Kidney (tissue), 14 donors: ENCODE results near the gene ZSWIM5. TPM values are rescaled to one million over a fixed set of nuclear protein-coding genes. Genes with fewer than 3 reads are reported as not detected.

Experiments used
- DNase-seq, 5 donors: peaks; one replicate each; pipeline ENCODE4 v3.0.0-alpha.2; 2013 to 2020
- FAIRE-seq: peaks from 2 replicates; lab custom pipeline; 2012; peaks lifted over from hg19 to GRCh38; lab: Jason Lieb, UNC
- H3K27ac ChIP-seq, 2 donors: one replicate each; pipeline ENCODE4 v1.7.0; 2013; ENCODE audit warnings: low read depth in 2 of 2, low read length in 2 of 2, inconsistent platforms in 1 of 2
- H3K27me3 ChIP-seq: one replicate; pipeline ENCODE4 v1.7.1; 2013; ENCODE audit warnings: low read length, inconsistent platforms; ENCODE audit not compliant: control insufficient read depth, insufficient read depth
- H3K36me3 ChIP-seq, 3 donors: one replicate each; pipeline versions ENCODE4 v1.7.0 to v1.7.1; 2013; ENCODE audit warnings: low read length in 3 of 3, control low read depth in 1 of 3, inconsistent platforms in 1 of 3; ENCODE audit not compliant: insufficient read depth in 3 of 3, control insufficient read depth in 2 of 3
- H3K4me1 ChIP-seq, 3 donors: one replicate each; pipeline versions ENCODE4 v1.7.0 to v1.7.1; 2013; ENCODE audit warnings: low read length in 3 of 3, inconsistent platforms in 1 of 3, low read depth in 1 of 3; ENCODE audit not compliant: control insufficient read depth in 2 of 3, insufficient read depth in 2 of 3
- H3K4me3 ChIP-seq, 3 donors: one replicate each; pipeline versions ENCODE4 v1.7.0 to v1.8.1; 2013; ENCODE audit warnings: low read length in 3 of 3, control low read depth in 1 of 3, inconsistent platforms in 1 of 3
- H3K9ac ChIP-seq, 3 donors: one replicate each; pipeline versions ENCODE4 v1.7.0 to v1.7.1; 2013; ENCODE audit warnings: low read length in 3 of 3, control low read depth in 1 of 3, inconsistent platforms in 1 of 3
- H3K9me3 ChIP-seq, 3 donors: one replicate each; pipeline versions ENCODE4 v1.7.0 to v1.7.1; 2013; ENCODE audit warnings: low read length in 3 of 3, control low read depth in 1 of 3, inconsistent platforms in 1 of 3; ENCODE audit not compliant: control insufficient read depth in 2 of 3, insufficient read depth in 1 of 3
- intact Hi-C: fragments of 100-400 bp; cut with DNase I; formaldehyde crosslinking; loops from one replicate; pipeline ENCODE4 v1.11.1; 2022
- polyA plus RNA-seq: library from polyadenylated mRNA; stranded (reverse); fragments of 350-450 nt; fragmentation: Illumina TruSeq; extraction: RNeasy Lipid Tissue Mini Kit (QIAGEN cat#74804); gene quantifications from one replicate; pipeline ENCODE4 v1.2.3, GENCODE V29; 2014; ENCODE audit warnings: low read depth, low replicate concordance; ENCODE audit not compliant: insufficient read depth
- total RNA-seq: library from RNA; stranded (reverse); fragmentation: NEBNext Ultra II Directional; extraction: Animal tissue kit (Norgen Biotek cat#: 25700); gene quantifications from one replicate; pipeline ENCODE4 v1.2.1, GENCODE V29; 2021
- TF ChIP-seq, protein P1 (sequence below): IDR thresholded peaks from 3 replicates; pipeline ENCODE4 v1.5.1; 2012; ENCODE audit warnings: mild to moderate bottlenecking, moderate library complexity, borderline replicate concordance; ENCODE audit not compliant: insufficient read depth; ENCODE audit errors: extremely low read depth
- donor health status: control.
- donor health status: control.
- donor health status: control.
- donor health status: control.
- donor health status: control.
- donor health status: DM: yes; HTN: yes; CAD: no.
- donor health status: Normal renal cell carcinoma (clear cell type).

ZSWIM5 gene
- total and polyA plus RNA-seq, 2 donors from 2014 or later, result 1.9 to 4.8 TPM

GRCh38 chr1:45026446-45026845 is 180.0 kb downstream of the ZSWIM5 start:
- H3K9me3 ChIP-seq, result no peaks in the 10 kb centered on the region
- H3K4me3 ChIP-seq, result no peak overlapping the region
- H3K4me1 ChIP-seq, result no peaks in the 10 kb centered on the region
- TF ChIP-seq, protein P1, sequence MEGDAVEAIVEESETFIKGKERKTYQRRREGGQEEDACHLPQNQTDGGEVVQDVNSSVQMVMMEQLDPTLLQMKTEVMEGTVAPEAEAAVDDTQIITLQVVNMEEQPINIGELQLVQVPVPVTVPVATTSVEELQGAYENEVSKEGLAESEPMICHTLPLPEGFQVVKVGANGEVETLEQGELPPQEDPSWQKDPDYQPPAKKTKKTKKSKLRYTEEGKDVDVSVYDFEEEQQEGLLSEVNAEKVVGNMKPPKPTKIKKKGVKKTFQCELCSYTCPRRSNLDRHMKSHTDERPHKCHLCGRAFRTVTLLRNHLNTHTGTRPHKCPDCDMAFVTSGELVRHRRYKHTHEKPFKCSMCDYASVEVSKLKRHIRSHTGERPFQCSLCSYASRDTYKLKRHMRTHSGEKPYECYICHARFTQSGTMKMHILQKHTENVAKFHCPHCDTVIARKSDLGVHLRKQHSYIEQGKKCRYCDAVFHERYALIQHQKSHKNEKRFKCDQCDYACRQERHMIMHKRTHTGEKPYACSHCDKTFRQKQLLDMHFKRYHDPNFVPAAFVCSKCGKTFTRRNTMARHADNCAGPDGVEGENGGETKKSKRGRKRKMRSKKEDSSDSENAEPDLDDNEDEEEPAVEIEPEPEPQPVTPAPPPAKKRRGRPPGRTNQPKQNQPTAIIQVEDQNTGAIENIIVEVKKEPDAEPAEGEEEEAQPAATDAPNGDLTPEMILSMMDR, result no peak
- no peak overlapping the region for H3K9ac ChIP-seq
- intact Hi-C loops, result no loop called here
- H3K27me3 ChIP-seq, result no peaks in the 10 kb centered on the region
- FAIRE-seq (no peak), DNase-seq (no peak)
- no peak overlapping the region for H3K27ac ChIP-seq
- no peaks in the 10 kb centered on the region for H3K36me3 ChIP-seq

DNA sequence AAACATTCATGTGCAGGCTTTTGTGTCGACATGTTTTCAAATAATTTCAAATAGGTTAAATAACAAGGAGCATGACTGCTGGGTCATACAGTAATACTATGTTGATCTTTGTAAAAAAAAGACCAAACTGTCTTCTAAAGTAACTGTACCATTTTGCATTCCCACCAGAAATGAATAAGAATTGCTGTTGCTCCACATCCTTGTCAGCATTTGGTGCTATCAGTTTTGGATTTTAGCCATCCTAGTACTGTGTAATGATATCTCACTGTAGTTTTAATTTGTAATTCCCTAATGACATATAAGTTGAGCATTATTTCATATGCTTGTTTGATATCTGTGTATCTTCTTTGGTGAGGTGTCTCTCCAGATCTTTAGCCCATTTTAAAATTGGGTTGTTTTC is 182.7 kb downstream of the ZSWIM5 start:
- Histone ChIP-seq H3K27me3 (no peaks in the 10 kb centered on the region), H3K4me1 (no peaks in the 10 kb centered on the region), H3K36me3 (no peaks in the 10 kb centered on the region), H3K27ac (no peak overlapping the region), H3K9ac (no peak overlapping the region), H3K4me3 (no peak overlapping the region), H3K9me3 (no peaks in the 10 kb centered on the region)
- DNase-seq, result no peak
- intact Hi-C loops, result no loop called here
- no peak for FAIRE-seq
- TF ChIP-seq, protein P1, result no peak

- Histone ChIP-seq H3K4me3 (no peak overlapping the region), H3K36me3 (peaks cover 4 to 8% (median 7%) of the 10 kb centered on the region in 3 donors), H3K9ac (no peak overlapping the region), H3K27ac (no peak overlapping the region), H3K4me1 (peaks cover 0 to 5% (median 0%) of the 10 kb centered on the region in 3 donors), H3K27me3 (no peaks in the 10 kb centered on the region), H3K9me3 (no peaks in the 10 kb centered on the region)
- intact Hi-C loops, result loop anchor here (5.0 kb wide), 1 partner anchor 279 kb away; no protein-coding TSS in a partner anchor
- DNase-seq, result peak in 4 of 5 donors; percentile 63 to 66 (median 64)
- TF ChIP-seq, protein P1, result peak; percentile 81
- FAIRE-seq, result no peak
Observed at GRCh38 chr1:45018599-45019230, 187.7 kb downstream of the ZSWIM5 start.
